GM12878 (cell line): ENCODE measurements around the gene CKB. TPM values are rescaled to one million over a fixed set of nuclear protein-coding genes. Genes with fewer than 3 reads are reported as not detected.
A peak's percentile ranks its signal among the peaks of the same experiment; 100 is the strongest.

ENCODE experiments used
- ATAC-seq: fragments of 200-7000 bp; cut with Tn5 transposase; 3 replicates; pipeline ENCODE4 v1.9.1; 2020; ENCODE audit warnings: mild to moderate bottlenecking, moderate library complexity
- BruUV-seq: library from RNA; stranded (reverse); fragments of 400-500 nt; replicated peaks from 2 replicates; lab custom pipeline; 2021; lab: Mats Ljungman, UMichigan
- CTCF ChIA-PET: fragments of 300-600 bp; sonication (Branson Sonifier 250); formaldehyde crosslinking; extraction: SDS; loops from one replicate; lab custom pipeline; 2021; ENCODE audit warnings: inconsistent platforms; lab: Yijun Ruan, JAX
- POLR2A ChIA-PET: fragments of 350-600 bp; formaldehyde crosslinking; extraction: SDS; loops from one replicate; lab custom pipeline; 2021; ENCODE audit warnings: inconsistent platforms; lab: Charles Lee
- RAD21 ChIA-PET: fragments of 300-600 bp; sonication (Branson Sonifier 250); formaldehyde crosslinking; loops from one replicate; lab custom pipeline; 2023; ENCODE audit warnings: antibody characterized with exemption; ENCODE audit not compliant: unreplicated experiment; lab: Charles Lee
- SMC1A ChIA-PET: fragments of 300-600 bp; sonication (Branson Sonifier 250); formaldehyde crosslinking; loops from one replicate; lab custom pipeline; 2023; ENCODE audit not compliant: unreplicated experiment, uncharacterized antibody; lab: Charles Lee
- DNase-seq: peaks from one replicate; pipeline ENCODE4 v3.0.0-alpha.2; 2011; ENCODE audit warnings: low read depth, low spot score
- FAIRE-seq: peaks from 3 replicates; lab custom pipeline; 2011; peaks lifted over from hg19 to GRCh38; lab: Jason Lieb, UNC
- H2AFZ ChIP-seq: 2 replicates; pipeline ENCODE4 v1.6.0; 2011; ENCODE audit warnings: low read depth, low read length, control low read depth; ENCODE audit not compliant: control insufficient read depth
- H3K27ac ChIP-seq: 2 replicates; pipeline ENCODE4 v1.5.1; 2011; ENCODE audit warnings: control low read depth; ENCODE audit not compliant: control insufficient read depth, insufficient read depth
- H3K27me3 ChIP-seq, 2 experiments: replicated peaks in 1 of 2; 2 replicates each; pipeline versions ENCODE4 v1.6.0 to v1.6.1; 2011; ENCODE audit warnings: low read length in 1 of 2; ENCODE audit not compliant: control insufficient read depth in 2 of 2, insufficient read depth in 2 of 2
- H3K36me3 ChIP-seq, 2 experiments: 2 replicates each; pipeline ENCODE4 v1.5.1; 2011; ENCODE audit warnings: low read length in 1 of 2; ENCODE audit not compliant: control insufficient read depth in 2 of 2, insufficient read depth in 2 of 2
- H3K4me1 ChIP-seq: 2 replicates; pipeline ENCODE4 v1.6.1; 2011; ENCODE audit warnings: mild to moderate bottlenecking, low read length, moderate library complexity, mixed read lengths; ENCODE audit not compliant: control insufficient read depth, insufficient read depth
- H3K4me2 ChIP-seq: 2 replicates; pipeline ENCODE4 v1.6.0; 2011; ENCODE audit warnings: control low read depth; ENCODE audit not compliant: control insufficient read depth, insufficient read depth
- H3K4me3 ChIP-seq: fragments of 200-600 bp; sonication (generic); 2 replicates; pipeline ENCODE4 v1.5.1; 2016
- H3K79me2 ChIP-seq: 2 replicates; pipeline ENCODE4 v1.6.0; 2011; ENCODE audit warnings: low read length; ENCODE audit not compliant: control insufficient read depth, insufficient read depth
- H3K9ac ChIP-seq: 2 replicates; pipeline ENCODE4 v1.8.0; 2011; ENCODE audit warnings: low read length, control low read depth, mixed read lengths; ENCODE audit not compliant: control insufficient read depth, insufficient read depth
- H3K9me3 ChIP-seq: replicated peaks from 3 replicates; pipeline ENCODE4 v1.5.1; 2011; ENCODE audit warnings: mild to moderate bottlenecking, low read length; ENCODE audit not compliant: control insufficient read depth, insufficient read depth
- H4K20me1 ChIP-seq: 2 replicates; pipeline ENCODE4 v1.6.0; 2011; ENCODE audit not compliant: control insufficient read depth, insufficient read depth
- ATF3 ChIP-seq: IDR thresholded peaks from 2 replicates; pipeline ENCODE4 v1.6.1; 2011; ENCODE audit warnings: low read depth, mild to moderate bottlenecking, low read length, moderate library complexity, borderline replicate concordance; ENCODE audit errors: extremely low read depth
- CTCF ChIP-seq, 3 experiments: IDR thresholded peaks in 2 of 3; conservative IDR thresholded peaks in 1 of 3; 2 replicates each; pipeline ENCODE4 v1.5.1; 2011; ENCODE audit warnings: low read depth in 3 of 3, low read length in 3 of 3, mild to moderate bottlenecking in 3 of 3, control low read depth in 2 of 3, moderate library complexity in 2 of 3, inconsistent platforms in 1 of 3, mixed read lengths in 1 of 3; ENCODE audit not compliant: control insufficient read depth in 2 of 3, insufficient read depth in 1 of 3; ENCODE audit errors: extremely low read depth in 1 of 3
- CUX1 ChIP-seq: IDR thresholded peaks from 2 replicates; pipeline ENCODE4 v1.6.1; 2012; ENCODE audit warnings: improper control_type of control experiment, low read depth, low read length; ENCODE audit not compliant: insufficient replicate concordance
- IRF4 ChIP-seq: IDR thresholded peaks from 2 replicates; pipeline ENCODE4 v1.6.1; 2011; ENCODE audit warnings: low read depth, low read length
- POLR2A ChIP-seq: IDR thresholded peaks from 2 replicates; pipeline ENCODE4 v1.6.1; 2011; ENCODE audit warnings: low read depth, mild to moderate bottlenecking, low read length
- RELA ChIP-seq: fragments of 450-650 bp; IDR thresholded peaks from 2 replicates; pipeline ENCODE4 v1.8.0; 2014; ENCODE audit warnings: borderline replicate concordance; ENCODE audit not compliant: partially characterized antibody
- SPI1 ChIP-seq: IDR thresholded peaks from 2 replicates; pipeline ENCODE4 v1.6.1; 2011; ENCODE audit warnings: low read depth, mild to moderate bottlenecking, low read length, moderate library complexity, borderline replicate concordance; ENCODE audit not compliant: insufficient read depth
- ZBED1 ChIP-seq: IDR thresholded peaks from 2 replicates; pipeline ENCODE4 v1.6.1; 2016; ENCODE audit warnings: borderline replicate concordance
- ZNF24 ChIP-seq: fragments of 450-650 bp; IDR thresholded peaks from 2 replicates; pipeline ENCODE4 v1.6.1; 2017; ENCODE audit warnings: antibody characterized with exemption, mild to moderate bottlenecking
- ZSCAN29 ChIP-seq: fragments of 450-650 bp; IDR thresholded peaks from 2 replicates; pipeline ENCODE4 v1.6.1; 2017; ENCODE audit warnings: mild to moderate bottlenecking, moderate library complexity
- WGBS: methylation state at CpG from one replicate; pipeline ENCODE4 v1.1.6; 2016; ENCODE audit warnings: low lambda C conversion rate; ENCODE audit not compliant: insufficient replicate concordance, insufficient coverage; ENCODE audit errors: missing lambda C conversion rate; 5-methylcytosine and 5-hydroxymethylcytosine counted together
- in situ Hi-C: fragments of 300-500 bp; cut with MboI; formaldehyde crosslinking; loops from 9 replicates; pipeline ENCODE4 v1.14.3; 2018; ENCODE audit warnings: mixed read lengths
- intact Hi-C: fragments of 100-400 bp; cut with micrococcal nuclease; formaldehyde crosslinking; loops from one replicate; pipeline ENCODE4 v1.14.2; 2022; ENCODE audit not compliant: unreplicated experiment
- polyA plus RNA-seq, 11 experiments: library from polyadenylated mRNA; depleted of rRNA in 4 of 11; unstranded in 6 of 11; stranded (reverse) in 5 of 11; fragments of >200 nt; fragmentation: Nextera tagmentation in 4 of 11; fragmentation: Illumina TruSeq in 1 of 11; extraction: Ambion mirVana in 4 of 11; extraction: Trizol in 1 of 11; gene quantifications; 1 replicate in 1 of 11; 2 replicates in 10 of 11; pipeline versions ENCODE4 v1.2.1 to v1.2.3, GENCODE V29; 2011 to 2016; ENCODE audit warnings: inconsistent platforms in 2 of 11, missing spikeins in 2 of 11, low read depth in 1 of 11
- total RNA-seq, 4 experiments: library from RNA; depleted of rRNA in 3 of 4; stranded (reverse); fragments of >200 nt in 3 of 4; fragmentation: Illumina TruSeq in 1 of 4; extraction: Trizol in 1 of 4; gene quantifications; 2 replicates each; pipeline versions ENCODE4 v1.2.1 to v1.2.3, GENCODE V29; 2013 to 2021

Gene CKB
- total and polyA plus RNA-seq, 10 of the 15 experiments (the other 5 are each of a cell fraction or from before 2014, with no cell fraction given) = 0.40 to 6.1 (median 2.3) TPM

- Histone ChIP-seq H3K9ac (no peak overlapping the region), H3K79me2 (no peaks in the 10 kb centered on the region), H3K4me1 (no peaks in the 10 kb centered on the region), H3K4me2 (no peak overlapping the region), H3K36me3 (peaks cover 19 to 38% of the 10 kb centered on the region in 2 experiments), H2AFZ (no peak overlapping the region), H3K27me3 (no peaks in the 10 kb centered on the region), H3K27ac (no peak overlapping the region), H3K9me3 (no peaks in the 10 kb centered on the region), H3K4me3 (no peak overlapping the region), H4K20me1 (no peaks in the 10 kb centered on the region)
- ATAC-seq (peak; percentile 59), DNase-seq (no peak), FAIRE-seq (no peak)
- intact Hi-C loops (loop anchor here (1.0 kb wide), 1 partner anchor 47 kb away; no protein-coding TSS in a partner anchor), in situ Hi-C loops (no loop called here)
- RAD21 ChIA-PET = interaction anchor here (0.6 kb wide), 1 partner anchor 46 kb away, joined by 3 read pairs; no protein-coding TSS in a partner anchor
- BruUV-seq = no TSS peak
- SMC1A ChIA-PET = interaction anchor here (0.8 to 1.4 kb wide), 4 partner anchors 17 to 316 kb away, joined by 3 to 4 read pairs (median 3); no protein-coding TSS in a partner anchor
- WGBS = 56% methylated on average over 10 of the region's 10 CpGs
- TF ChIP-seq ZNF24 = no peak
- CTCF ChIA-PET = interaction anchor here (0.5 to 2.2 kb wide), 13 partner anchors 9 to 118 kb away, joined by 3 to 7 read pairs (median 3); no protein-coding TSS in a partner anchor
- POLR2A ChIA-PET = no interaction called here
Observed at GRCh38 chr14:103499709-103500108, 22.9 kb downstream of the CKB start.

- Histone ChIP-seq H2AFZ (no peak overlapping the region), H3K9ac (no peak overlapping the region), H3K27ac (no peak overlapping the region), H3K9me3 (no peaks in the 10 kb centered on the region), H3K4me1 (no peaks in the 10 kb centered on the region), H4K20me1 (no peaks in the 10 kb centered on the region), H3K36me3 (peaks cover 13 to 36% of the 10 kb centered on the region in 2 experiments), H3K79me2 (no peaks in the 10 kb centered on the region), H3K4me2 (no peak overlapping the region), H3K27me3 (no peaks in the 10 kb centered on the region), H3K4me3 (no peak overlapping the region)
- DNase-seq (no peak), FAIRE-seq (no peak), ATAC-seq (no peak)
- BruUV-seq = no TSS peak
- SMC1A ChIA-PET = no interaction called here
- WGBS = 45% methylated on average over 1 of the region's 1 CpG
- in situ Hi-C loops = no loop called here
- intact Hi-C loops = no loop called here
- POLR2A ChIA-PET = no interaction called here
- CTCF ChIA-PET = no interaction called here
- RAD21 ChIA-PET = no interaction called here
- TF ChIP-seq CTCF (IDR thresholded peaks at IDR 0.05 in 2 of 3, conservative IDR thresholded peaks at IDR 0.05 in 1 of 3; ENCODE audit: control insufficient read depth in 2 of 3, extremely low read depth in 1 of 3, insufficient read depth in 1 of 3, low read depth in 3 of 3, low read length in 3 of 3) (no peak), SPI1 (no peak), IRF4 (no peak), ZBED1 (no peak), ATF3 (no peak), ZSCAN29 (no peak), POLR2A (no peak), CUX1 (no peak), RELA (no peak)
Observed at GRCh38 chr14:103496776-103497175, 25.9 kb downstream of the CKB start.
